HCT116 (cell line): ENCODE measurements around the gene SIX5. TPM values are rescaled to one million over a fixed set of nuclear protein-coding genes. Genes with fewer than 3 reads are reported as not detected.

Source experiments
- ATAC-seq: fragments of 200-7000 bp; cut with Tn5 transposase; 2 replicates; pipeline ENCODE4 v1.9.1; 2020; ENCODE audit warnings: mild to moderate bottlenecking, moderate library complexity
- BruUV-seq: library from RNA; stranded (reverse); fragments of 400-500 nt; replicated peaks from 2 replicates; lab custom pipeline; 2021; lab: Mats Ljungman, UMichigan
- CTCF ChIA-PET: fragments of 300-600 bp; sonication (Branson Sonifier 250); formaldehyde crosslinking; loops from one replicate; lab custom pipeline; 2021; ENCODE audit warnings: antibody characterized with exemption; lab: Charles Lee
- POLR2A ChIA-PET: fragments of 300-600, 350-600 bp; sonication (Branson Sonifier 250); formaldehyde crosslinking; loops from one replicate; lab custom pipeline; 2021; ENCODE audit warnings: antibody characterized with exemption; lab: Charles Lee
- RAD21 ChIA-PET, 2 experiments: fragments of 300-600 bp; sonication (Branson Sonifier 250); formaldehyde crosslinking; loops; one replicate each; lab custom pipeline; 2023; ENCODE audit warnings: low total read pairs in 2 of 2; ENCODE audit not compliant: uncharacterized antibody in 2 of 2, unreplicated experiment in 2 of 2, low non-redundant PET in 1 of 2; lab: Charles Lee
- DNase-seq: peaks from one replicate; pipeline ENCODE4 v3.0.0-alpha.2; 2010; ENCODE audit warnings: low read depth, low spot score
- H2AFZ ChIP-seq: fragments of 200-600 bp; shearing (Covaris generic), sonication (generic); 2 replicates; pipeline ENCODE4 v1.6.1; 2017; ENCODE audit warnings: low read depth, mixed run types, mixed read lengths, antibody characterized with exemption, low read length; ENCODE audit not compliant: poor library complexity, severe bottlenecking
- H3K27ac ChIP-seq: 2 replicates; pipeline ENCODE4 v1.5.1; 2012; ENCODE audit warnings: low read depth, low read length
- H3K27me3 ChIP-seq: fragments of 200-600 bp; sonication (generic); 2 replicates; pipeline ENCODE4 v1.6.1; 2016; ENCODE audit warnings: mixed run types, low read length, mixed read lengths; ENCODE audit not compliant: insufficient read depth
- H3K36me3 ChIP-seq, 2 experiments: fragments of 200-500 bp in 1 of 2; fragments of 200-600 bp in 1 of 2; sonication (Bioruptor generic) in 1 of 2; sonication (generic) in 1 of 2; 2 replicates each; pipeline versions ENCODE4 v1.5.1 to v1.6.1; 2014 to 2016; ENCODE audit warnings: low read length in 2 of 2, inconsistent platforms in 1 of 2, mixed read lengths in 1 of 2, mixed run types in 1 of 2; ENCODE audit not compliant: insufficient read depth in 2 of 2, control insufficient read depth in 1 of 2
- H3K4me1 ChIP-seq, 2 experiments: fragments of 200-600 bp in 1 of 2; sonication (generic) in 1 of 2; 2 replicates each; pipeline versions ENCODE4 v1.5.1 to v1.6.1; 2012 to 2017; ENCODE audit warnings: low read length in 2 of 2, inconsistent platforms in 1 of 2, mild to moderate bottlenecking in 1 of 2, mixed read lengths in 1 of 2, mixed run types in 1 of 2, moderate library complexity in 1 of 2; ENCODE audit not compliant: insufficient read depth in 2 of 2, control insufficient read depth in 1 of 2
- H3K4me2 ChIP-seq: fragments of 200-600 bp; sonication (generic); 2 replicates; pipeline ENCODE4 v1.6.1; 2017; ENCODE audit warnings: mixed run types, low read length, mixed read lengths
- H3K4me3 ChIP-seq, 2 experiments: fragments of 200-600 bp in 1 of 2; sonication (generic) in 1 of 2; replicated peaks in 1 of 2; 2 replicates each; pipeline ENCODE4 v1.5.1; 2011 to 2016; ENCODE audit warnings: low read length in 2 of 2, control low read depth in 1 of 2, low read depth in 1 of 2, mild to moderate bottlenecking in 1 of 2, mixed read lengths in 1 of 2, mixed run types in 1 of 2
- H3K79me2 ChIP-seq: fragments of 200-600 bp; sonication (generic); 2 replicates; pipeline ENCODE4 v1.6.1; 2017; ENCODE audit warnings: mild to moderate bottlenecking, mixed run types, low read length, moderate library complexity, mixed read lengths; ENCODE audit not compliant: insufficient read depth
- H3K9ac ChIP-seq: fragments of 200-600 bp; sonication (generic); 2 replicates; pipeline ENCODE4 v1.6.1; 2016; ENCODE audit warnings: low read length, mixed read lengths
- H3K9me2 ChIP-seq: fragments of 200-600 bp; sonication (generic), shearing (Covaris generic); 2 replicates; pipeline ENCODE4 v1.6.1; 2017; ENCODE audit warnings: mixed run types, mild to moderate bottlenecking, moderate library complexity; ENCODE audit not compliant: insufficient read depth
- H3K9me3 ChIP-seq, 2 experiments: fragments of 200-500 bp in 1 of 2; fragments of 200-600 bp in 1 of 2; sonication (Bioruptor generic) in 1 of 2; sonication (generic) in 1 of 2; 2 replicates each; pipeline ENCODE4 v1.6.1; 2014 to 2017; ENCODE audit warnings: low read length in 2 of 2, mixed read lengths in 2 of 2, inconsistent platforms in 1 of 2, low read depth in 1 of 2, mild to moderate bottlenecking in 1 of 2, mixed run types in 1 of 2, moderate library complexity in 1 of 2; ENCODE audit not compliant: control insufficient read depth in 1 of 2, insufficient read depth in 1 of 2
- H4K20me1 ChIP-seq: fragments of 200-600 bp; sonication (generic), shearing (Covaris generic); 2 replicates; pipeline ENCODE4 v1.6.1; 2017; ENCODE audit warnings: mixed run types, mild to moderate bottlenecking, moderate library complexity; ENCODE audit not compliant: insufficient read depth
- JUND ChIP-seq: IDR thresholded peaks from 2 replicates; pipeline ENCODE4 v1.6.1; 2012
- REST ChIP-seq: IDR thresholded peaks from 2 replicates; pipeline ENCODE4 v1.6.1; 2012; ENCODE audit warnings: low read depth
- SIN3A ChIP-seq: IDR thresholded peaks from 2 replicates; pipeline ENCODE4 v1.6.1; 2012; ENCODE audit warnings: low read depth
- TCF7L2 ChIP-seq: IDR thresholded peaks from 2 replicates; pipeline ENCODE4 v1.7.0; 2011; ENCODE audit warnings: borderline replicate concordance, inconsistent platforms; ENCODE audit not compliant: insufficient read depth, insufficient read length; ENCODE audit errors: extremely low read depth
- YY1 ChIP-seq: IDR thresholded peaks from 2 replicates; pipeline ENCODE4 v1.6.1; 2011; ENCODE audit warnings: low read length, low read depth, moderate library complexity, mild to moderate bottlenecking; ENCODE audit not compliant: insufficient replicate concordance; ENCODE audit errors: extremely low read depth
- ZBTB33 ChIP-seq: IDR thresholded peaks from 2 replicates; pipeline ENCODE4 v1.6.1; 2011; ENCODE audit warnings: mild to moderate bottlenecking, low read length, moderate library complexity; ENCODE audit not compliant: insufficient replicate concordance; ENCODE audit errors: extremely low read depth
- intact Hi-C: fragments of 100-400 bp; cut with micrococcal nuclease; formaldehyde crosslinking; loops from 2 replicates; pipeline ENCODE4 v1.10.0; 2022
- total RNA-seq: library from RNA; stranded (reverse); gene quantifications from one replicate; pipeline ENCODE4 v1.2.1, GENCODE V29; 2021; ENCODE audit not compliant: unreplicated experiment

SIX5 gene
- total RNA-seq, 1 experiment from 2014 or later: 18.3 TPM

GRCh38 chr19:45784096-45784495 is 15.0 kb upstream of the SIX5 start:
- H3K36me3 ChIP-seq: peaks cover 5 to 8% of the 10 kb centered on the region in 2 experiments; a peak in 3 of 4 replicates
- no peak for DNase-seq
- H3K9me3 ChIP-seq: no peaks in the 10 kb centered on the region
- peak overlapping the region; percentile 91; the same call in 1 of the 2 replicates for H3K27ac ChIP-seq
- RAD21 ChIA-PET: no interaction called here
- no peaks in the 10 kb centered on the region for H3K9me2 ChIP-seq
- H3K4me3 ChIP-seq: no peak overlapping the region
- TF ChIP-seq JUND: no peak
- TF ChIP-seq SIN3A: no peak
- TF ChIP-seq, all 23 proteins: peak for 0
- ChIA-PET CTCF (no interaction called here), POLR2A (no interaction called here)
- peak overlapping the region; percentile 84; the same call in 1 of the 2 replicates for H3K4me2 ChIP-seq
- H2AFZ ChIP-seq: no peak overlapping the region
- no peak overlapping the region for H3K9ac ChIP-seq
- peaks cover 38 to 51% of the 10 kb centered on the region in 2 experiments for H3K4me1 ChIP-seq
- H3K27me3 ChIP-seq: no peaks in the 10 kb centered on the region
- H3K79me2 ChIP-seq: no peaks in the 10 kb centered on the region; the same call in 1 of the 2 replicates
- H4K20me1 ChIP-seq: no peaks in the 10 kb centered on the region
- intact Hi-C loops: no loop called here
- BruUV-seq: no TSS peak
- no peak for ATAC-seq

GRCh38 chr19:45782820-45783785 is 14.1 kb upstream of the SIX5 start:
- H3K79me2 ChIP-seq: no peaks in the 10 kb centered on the region
- no peaks in the 10 kb centered on the region for H3K27me3 ChIP-seq
- H3K9me3 ChIP-seq: no peaks in the 10 kb centered on the region
- H3K36me3 ChIP-seq: peaks cover 4 to 5% of the 10 kb centered on the region in 2 experiments; a peak in 2 of 4 replicates
- no peak for DNase-seq
- H3K9ac ChIP-seq: peak overlapping the region; percentile 67
- peaks cover 45 to 60% of the 10 kb centered on the region in 2 experiments for H3K4me1 ChIP-seq
- H4K20me1 ChIP-seq: no peaks in the 10 kb centered on the region
- H3K4me2 ChIP-seq: peak overlapping the region; percentile 84
- TF ChIP-seq TCF7L2 (no peak), ZBTB33 (no peak), YY1 (no peak), REST (no peak)
- no peak overlapping the region for H2AFZ ChIP-seq
- ChIA-PET POLR2A (interaction anchor here (1.1 to 5.1 kb wide), 3 partner anchors 8 to 14 kb away, joined by 4 to 50 read pairs (median 6); partner anchors contain the start of genes DMWD and SIX5), CTCF (interaction anchor here (0.7 to 3.5 kb wide), 5 partner anchors 13 to 66 kb away, joined by 3 to 36 read pairs (median 6); partner anchors contain the start of gene SIX5), RAD21 (interaction anchor here (0.6 to 2.1 kb wide), 2 partner anchors 13 kb away, joined by 5 to 9 read pairs; partner anchors contain the start of gene SIX5 (in 1 of the 2))
- peak overlapping the region; percentile 91 for H3K27ac ChIP-seq
- no peaks in the 10 kb centered on the region for H3K9me2 ChIP-seq
- BruUV-seq: no TSS peak
- intact Hi-C loops: no loop called here
- H3K4me3 ChIP-seq: peak overlapping the region in 1 of 2 experiments; percentile 54; a peak in 2 of 4 replicates
- no peak for ATAC-seq
